Tibial artery (tissue), 4 donors: ENCODE measurements around the gene LRRC7.

Experiments used
- DNase-seq, 2 donors: peaks; one replicate each; pipeline ENCODE4 v3.0.0-alpha.2; 2019
- H3K27ac ChIP-seq, 2 donors: fragments of 200-600 bp; sonication (generic) in 1 of 2; 1 replicate in 1 of 2; 2 replicates in 1 of 2; pipeline ENCODE4 v1.5.1; 2018 to 2019; ENCODE audit warnings: mild to moderate bottlenecking in 1 of 2
- H3K27me3 ChIP-seq, 2 donors: fragments of 200-600 bp; sonication (generic) in 1 of 2; one replicate each; pipeline versions ENCODE4 v1.5.1 to v1.6.0; 2016 to 2019
- H3K36me3 ChIP-seq, 3 donors: fragments of 200-600 bp; sonication (generic) in 2 of 3; one replicate each; pipeline ENCODE4 v1.5.1; 2016 to 2019; ENCODE audit warnings: mild to moderate bottlenecking in 2 of 3
- H3K4me1 ChIP-seq, 4 donors: fragments of 200-600 bp; sonication (generic) in 2 of 4; 1 replicate in 3 of 4; 2 replicates in 1 of 4; pipeline ENCODE4 v1.5.1; 2016 to 2019
- H3K4me3 ChIP-seq, 2 donors: fragments of 200-600 bp; sonication (generic) in 1 of 2; 1 replicate in 1 of 2; 2 replicates in 1 of 2; pipeline ENCODE4 v1.5.1; 2018 to 2019; ENCODE audit warnings: mild to moderate bottlenecking in 2 of 2
- H3K9me3 ChIP-seq, 3 donors: fragments of 200-600 bp; sonication (generic) in 1 of 3; one replicate each; pipeline ENCODE4 v1.5.1; 2016 to 2019
- CTCF ChIP-seq, 2 experiments: fragments of 200-600 bp in 1 of 2; fragments of 450-650 bp in 1 of 2; IDR thresholded peaks; one replicate each; pipeline ENCODE4 v1.5.1; 2017 to 2019; ENCODE audit warnings: antibody characterized with exemption in 2 of 2, mild to moderate bottlenecking in 1 of 2, moderate library complexity in 1 of 2
- intact Hi-C: fragments of 100-400 bp; cut with DNase I; formaldehyde crosslinking; loops from one replicate; pipeline ENCODE4 v1.15.0; 2023; ENCODE audit warnings: low total_unique reads

LRRC7 gene

GRCh38 chr1:69911301-69911801 lies 343.6 kb downstream of the LRRC7 start:
- no peak overlapping the region for H3K4me3 ChIP-seq
- peak overlapping the region in 1 of 2 donors; percentile 33 for H3K27ac ChIP-seq
- H3K4me1 ChIP-seq, result peaks cover 0 to 47% (median 17%) of the 10 kb centered on the region in 4 donors
- H3K36me3 ChIP-seq, result no peaks in the 10 kb centered on the region
- intact Hi-C loops, result no loop called here
- DNase-seq, result no peak
- no peaks in the 10 kb centered on the region for H3K9me3 ChIP-seq
- H3K27me3 ChIP-seq, result no peaks in the 10 kb centered on the region
- no peak for TF ChIP-seq CTCF (IDR thresholded peaks at IDR 0.05)

GRCh38 chr1:69913977-69914376 lies 346.3 kb downstream of the LRRC7 start:
- TF ChIP-seq CTCF (IDR thresholded peaks at IDR 0.05), result no peak
- intact Hi-C loops, result no loop called here
- no peaks in the 10 kb centered on the region for H3K36me3 ChIP-seq
- no peaks in the 10 kb centered on the region for H3K27me3 ChIP-seq
- H3K27ac ChIP-seq, result peak overlapping the region; percentile 25 to 31
- DNase-seq, result no peak
- H3K9me3 ChIP-seq, result no peaks in the 10 kb centered on the region
- peaks cover 0 to 47% (median 17%) of the 10 kb centered on the region in 4 donors for H3K4me1 ChIP-seq
- no peak overlapping the region for H3K4me3 ChIP-seq

- Histone ChIP-seq H3K9me3 (no peaks in the 10 kb centered on the region), H3K4me3 (no peak overlapping the region), H3K27ac (peak overlapping the region in 1 of 2 donors; percentile 24), H3K36me3 (no peaks in the 10 kb centered on the region), H3K4me1 (peaks cover 0 to 47% (median 17%) of the 10 kb centered on the region in 4 donors), H3K27me3 (no peaks in the 10 kb centered on the region)
- intact Hi-C loops, result no loop called here
- DNase-seq, result no peak
- no peak for TF ChIP-seq CTCF (IDR thresholded peaks at IDR 0.05)
Observed at GRCh38 chr1:69914976-69915765, 347.4 kb downstream of the LRRC7 start.

- no peak for TF ChIP-seq CTCF (IDR thresholded peaks at IDR 0.05)
- Histone ChIP-seq H3K4me3 (no peak overlapping the region), H3K36me3 (no peaks in the 10 kb centered on the region), H3K27me3 (no peaks in the 10 kb centered on the region), H3K9me3 (no peaks in the 10 kb centered on the region), H3K4me1 (peaks cover 0 to 15% (median 7%) of the 10 kb centered on the region in 4 donors), H3K27ac (no peak overlapping the region)
- no peak for DNase-seq
- intact Hi-C loops, result no loop called here
Observed at GRCh38 chr1:69919129-69919921, 351.6 kb downstream of the LRRC7 start.

GRCh38 chr1:69919922-69920273 lies 352.2 kb downstream of the LRRC7 start:
- no peak for TF ChIP-seq CTCF (IDR thresholded peaks at IDR 0.05)
- Histone ChIP-seq H3K9me3 (no peaks in the 10 kb centered on the region), H3K4me1 (peaks cover 0 to 9% (median 3%) of the 10 kb centered on the region in 4 donors), H3K27ac (no peak overlapping the region), H3K36me3 (no peaks in the 10 kb centered on the region), H3K27me3 (no peaks in the 10 kb centered on the region), H3K4me3 (no peak overlapping the region)
- DNase-seq, result no peak
- intact Hi-C loops, result no loop called here
